Fibroblast of skin of right quadriceps (primary cell): ENCODE data around the gene TRAM2.

Experiments
- DNase-seq: peaks from one replicate; pipeline ENCODE4 v3.0.0-alpha.2; 2013

TRAM2 gene

DNA sequence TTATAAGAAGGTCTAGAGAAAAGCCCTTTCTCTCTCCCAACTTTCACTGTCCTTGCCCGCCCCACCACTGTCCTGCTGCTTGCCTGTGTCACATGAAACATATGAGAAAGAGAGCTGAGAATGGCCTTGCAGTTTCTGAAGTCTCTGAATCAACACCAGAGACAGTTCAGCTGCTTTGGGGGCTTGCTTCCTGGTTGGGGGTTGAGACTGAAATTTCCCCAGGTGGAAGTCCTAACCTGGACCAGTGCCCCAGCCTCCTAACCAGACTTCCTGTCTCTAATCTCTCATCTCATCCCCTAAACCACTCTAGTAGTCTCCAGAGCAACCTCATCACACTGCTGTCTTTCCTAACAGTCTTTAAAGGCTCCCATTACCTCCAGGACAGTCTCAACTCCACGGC lies 10.7 kb downstream of the TRAM2 start:
- no peak for DNase-seq

GRCh38 chr6:52564856-52565255 lies 12.0 kb downstream of the TRAM2 start:
- DNase-seq: no peak

- DNase-seq: no peak
Observed at GRCh38 chr6:52562911-52563310, 13.9 kb downstream of the TRAM2 start.

DNA sequence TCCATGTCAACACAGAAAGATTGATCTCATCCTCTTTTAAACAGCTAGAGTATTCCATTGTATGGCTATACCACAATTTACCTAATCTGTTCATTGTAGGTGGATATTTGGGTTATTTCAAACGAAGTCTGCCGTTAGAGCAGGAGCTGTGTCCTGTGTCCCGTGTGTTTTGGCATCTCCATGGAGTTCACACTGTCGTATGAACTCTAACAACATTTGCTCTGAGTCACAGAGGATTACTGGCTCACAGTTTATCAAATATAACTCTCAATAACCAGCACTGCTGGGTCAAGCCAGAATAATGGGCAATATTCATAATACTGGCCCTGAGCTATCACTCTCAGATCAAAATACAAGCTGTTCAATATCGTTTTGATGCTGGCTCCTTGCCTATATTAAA lies 16.4 kb downstream of the TRAM2 start:
- no peak for DNase-seq

DNA sequence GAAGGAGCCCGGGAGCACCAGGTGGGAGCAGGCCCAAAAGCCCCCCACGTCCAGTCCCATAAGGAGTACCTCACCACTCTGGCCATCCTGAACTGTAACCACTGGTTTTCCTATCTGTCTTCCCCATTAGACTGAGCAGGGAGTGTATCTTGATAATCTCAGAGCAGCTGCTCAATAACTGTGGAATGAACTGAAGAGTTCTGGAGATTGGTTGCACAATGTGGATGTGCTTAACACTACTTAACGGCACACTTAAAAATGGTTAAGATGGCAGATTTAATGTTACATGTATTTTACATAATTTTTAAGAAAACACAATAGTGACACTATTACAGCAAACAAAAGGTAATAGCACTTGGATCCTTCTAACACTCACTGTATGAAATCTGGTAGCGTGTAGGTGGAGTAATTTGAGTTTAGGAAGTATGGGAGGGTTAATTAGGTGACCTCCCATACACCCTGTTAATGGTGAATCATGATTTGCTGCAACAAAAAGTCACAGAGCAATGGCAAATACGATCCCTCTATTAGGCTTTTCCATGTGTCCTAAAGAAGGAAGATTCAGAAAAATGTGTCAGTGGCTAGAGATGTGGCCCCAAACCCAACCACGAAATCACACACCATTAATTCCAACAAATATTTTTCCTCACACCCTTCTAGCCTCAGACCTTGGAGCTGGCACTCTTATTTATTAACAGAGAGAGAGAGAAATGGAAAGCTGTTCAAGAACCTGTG lies 18.4 kb downstream of the TRAM2 start:
- DNase-seq: peak; percentile 36

GRCh38 chr6:52557389-52558265 lies 19.2 kb downstream of the TRAM2 start:
- DNase-seq: peak; percentile 34

DNA sequence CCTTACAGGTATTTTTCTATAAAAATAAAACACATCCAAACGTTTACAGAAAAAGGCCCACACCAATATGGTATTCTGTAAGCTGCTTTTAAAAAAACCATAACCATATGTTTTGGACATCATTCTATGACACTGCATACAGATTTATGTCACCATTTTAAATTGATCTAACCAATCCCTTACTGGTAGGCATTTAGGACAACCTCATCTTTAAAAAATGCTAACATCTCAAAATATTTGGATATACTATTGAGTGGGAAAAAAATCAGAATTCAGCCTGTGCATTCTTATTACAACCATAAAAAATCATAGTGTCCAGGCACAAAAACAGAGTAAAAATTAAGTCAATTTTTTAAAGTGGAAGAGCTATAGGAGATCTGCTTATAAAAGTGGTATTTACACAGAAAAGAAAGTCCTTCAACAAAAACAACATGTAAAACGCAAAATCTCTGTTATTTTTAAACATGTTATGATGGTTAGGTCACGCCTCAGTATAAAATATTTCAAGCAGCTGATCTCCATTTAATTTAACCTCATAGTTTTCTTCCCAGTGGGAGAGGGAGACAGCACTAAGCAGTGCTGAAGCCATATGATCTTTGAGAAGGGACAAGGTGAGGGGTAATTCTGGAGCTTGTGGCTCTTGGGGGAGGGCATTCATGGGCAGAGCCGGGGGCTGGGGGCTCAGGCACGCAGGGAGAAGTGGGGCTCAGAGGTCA lies 21.2 kb downstream of the TRAM2 start:
- peak; percentile 64 for DNase-seq

DNA sequence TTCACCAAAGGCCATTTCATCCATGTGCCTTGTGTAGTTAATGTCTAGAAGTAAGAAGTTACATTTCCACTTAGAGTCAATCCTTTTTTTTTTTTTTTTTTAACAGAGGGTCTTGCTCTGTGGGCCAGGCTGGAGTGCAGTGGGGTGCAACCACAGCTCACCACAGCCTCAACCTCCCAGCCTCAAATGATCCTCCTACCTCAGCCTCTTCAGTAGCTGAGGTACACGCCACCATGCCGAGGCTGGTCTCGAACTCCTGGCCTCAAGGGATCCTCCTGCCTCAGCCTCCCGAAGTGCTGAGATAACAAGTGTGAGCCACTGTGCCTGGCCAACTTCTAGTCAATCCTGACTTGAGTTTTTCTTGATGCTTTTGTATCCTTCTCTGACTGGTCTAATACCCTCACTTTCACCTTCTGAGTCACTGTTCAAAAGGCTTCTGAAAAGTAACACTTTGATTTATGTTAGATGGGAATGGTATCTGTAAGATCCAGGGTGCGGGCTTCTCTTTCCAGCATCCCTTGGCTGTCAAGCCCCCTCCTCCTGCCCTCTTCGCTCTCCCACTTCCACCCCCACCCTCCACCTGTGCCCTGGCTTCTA lies 22.1 kb downstream of the TRAM2 start:
- no peak for DNase-seq

GRCh38 chr6:52553719-52554118 lies 23.1 kb downstream of the TRAM2 start:
- no peak for DNase-seq

GRCh38 chr6:52553158-52553557 lies 23.7 kb downstream of the TRAM2 start:
- no peak for DNase-seq

GRCh38 chr6:52552278-52552643 lies 24.6 kb downstream of the TRAM2 start:
- no peak for DNase-seq

DNA sequence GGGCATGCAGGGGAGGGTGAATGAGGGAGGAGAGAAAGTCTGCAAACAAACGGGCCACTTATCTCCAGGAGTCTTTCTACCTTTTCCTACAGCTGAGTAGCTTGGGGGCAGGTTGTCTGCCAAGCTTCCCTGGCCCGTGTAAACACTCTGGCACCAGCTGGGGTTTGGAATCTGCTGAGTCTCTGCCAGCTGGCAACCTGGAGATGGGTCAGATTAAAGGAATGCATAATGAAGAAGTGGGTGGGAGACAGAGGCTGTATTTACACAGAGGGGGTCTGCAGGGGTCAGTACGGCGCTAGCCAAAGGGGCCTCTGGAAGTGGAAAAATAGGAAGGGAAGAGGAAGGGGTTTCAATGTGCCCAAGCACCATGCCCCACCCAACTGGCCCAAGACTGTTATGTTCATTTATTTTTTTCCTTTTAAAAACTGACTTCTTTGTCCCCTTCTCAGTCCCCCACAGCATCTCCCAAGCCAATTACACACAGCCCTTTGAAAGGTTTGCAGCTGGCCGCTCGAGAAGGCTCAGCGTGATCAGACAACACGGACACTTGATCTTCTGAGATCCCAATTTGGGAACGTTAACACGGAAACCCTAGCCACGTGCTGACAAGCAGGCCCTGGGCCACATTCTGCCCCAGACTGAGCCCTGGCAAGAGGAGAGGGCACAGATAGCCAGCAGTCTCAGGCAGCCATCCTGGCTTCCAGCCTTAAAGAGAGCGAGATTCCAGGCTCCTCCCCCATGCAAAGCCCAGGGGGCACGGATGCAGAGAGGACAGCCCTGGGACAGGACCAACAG lies 25.2 kb downstream of the TRAM2 start:
- DNase-seq: peak; percentile 82

DNA sequence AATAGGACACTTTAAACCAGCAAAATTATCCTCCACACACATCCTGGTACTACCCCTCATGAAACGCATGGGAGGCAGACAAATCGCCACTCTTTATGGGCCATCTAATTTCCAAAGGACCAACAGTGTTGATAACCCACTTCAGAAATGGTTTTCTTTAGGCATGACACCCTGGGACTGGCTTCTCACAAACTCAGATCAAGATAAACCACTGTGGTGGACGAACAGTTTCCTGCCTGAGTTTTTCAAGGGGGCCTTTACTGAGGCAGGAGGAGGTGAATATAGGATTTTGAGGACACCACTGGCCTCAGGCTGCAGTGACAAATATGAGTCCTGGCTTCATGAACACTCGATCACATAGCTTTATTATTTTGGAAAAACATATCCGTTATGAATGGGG lies 26.0 kb downstream of the TRAM2 start:
- no peak for DNase-seq

GRCh38 chr6:52550014-52550575 lies 26.8 kb downstream of the TRAM2 start:
- DNase-seq: peak; percentile 40

- DNase-seq: no peak
Observed at GRCh38 chr6:52549428-52549827, 27.4 kb downstream of the TRAM2 start.

- no peak for DNase-seq
Observed at GRCh38 chr6:52548999-52549398, 27.9 kb downstream of the TRAM2 start.

DNA sequence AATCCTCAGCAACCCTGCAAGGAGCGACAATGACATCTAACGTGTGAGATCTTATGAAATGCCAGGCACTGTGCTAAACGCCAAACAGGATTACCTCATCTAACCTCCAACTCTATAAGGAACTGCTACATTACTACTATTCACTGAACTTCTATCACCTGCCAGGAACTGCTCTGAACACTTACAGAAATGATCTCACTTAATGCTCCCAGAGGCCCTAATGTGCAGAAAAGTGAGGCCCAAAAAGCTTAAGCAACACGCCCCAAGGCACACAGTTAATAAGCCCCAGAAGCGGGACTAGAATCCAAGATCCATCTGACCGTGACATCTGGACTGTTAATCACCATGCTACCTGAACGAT lies 28.5 kb downstream of the TRAM2 start:
- no peak for DNase-seq

DNA sequence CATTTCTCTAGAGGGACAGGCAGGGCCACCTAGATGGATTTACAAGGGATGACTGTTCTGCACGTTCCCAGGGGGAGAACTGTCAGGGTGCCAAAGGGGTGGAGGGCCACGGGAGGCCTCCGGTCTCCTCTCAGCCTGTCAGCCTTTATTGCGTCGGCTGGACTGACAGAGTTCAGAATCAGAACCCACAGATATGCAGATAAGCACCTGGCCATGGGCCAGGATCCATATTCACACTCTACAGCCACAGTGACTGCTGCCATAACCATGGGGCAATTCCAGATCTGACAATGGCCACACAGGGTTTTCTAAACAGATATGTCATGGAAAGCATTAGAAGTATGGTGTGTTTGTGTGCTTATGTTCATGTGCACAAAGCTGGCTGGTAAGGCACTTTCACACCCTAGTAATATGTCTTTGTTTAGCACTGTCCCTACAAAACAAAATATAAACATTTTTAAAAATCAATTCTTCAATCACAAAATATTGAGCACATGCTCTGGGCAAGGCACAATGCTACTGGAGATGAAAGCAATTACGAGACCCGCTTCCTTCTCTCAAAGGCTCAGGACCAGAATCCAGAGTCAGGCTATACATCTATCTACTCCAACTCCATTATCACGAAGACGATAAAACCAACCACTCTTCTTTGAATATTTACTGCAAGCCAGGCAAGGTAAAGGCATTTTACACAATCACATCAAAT lies 29.1 kb downstream of the TRAM2 start:
- no peak for DNase-seq

DNA sequence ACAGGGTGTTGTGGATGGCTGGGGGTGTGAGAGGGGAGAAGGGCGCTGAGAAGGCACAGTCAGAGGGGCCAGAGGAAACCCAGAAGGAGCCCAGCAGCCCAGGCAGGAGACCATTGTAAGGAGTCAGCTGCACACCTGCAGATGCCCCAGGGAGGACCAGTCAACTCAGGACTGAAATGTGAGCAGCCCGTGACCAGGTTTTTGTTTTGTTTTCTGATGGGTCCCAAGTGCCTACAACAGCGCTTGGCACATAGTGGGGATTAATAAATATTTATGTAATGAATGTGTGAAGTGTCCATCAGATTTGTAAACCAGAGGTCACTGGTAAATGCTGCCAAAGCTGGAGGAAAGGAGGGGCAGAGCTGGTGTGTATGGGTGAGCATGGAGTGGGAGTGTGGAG lies 30.2 kb downstream of the TRAM2 start:
- no peak for DNase-seq

- no peak for DNase-seq
Observed at GRCh38 chr6:52546192-52546591, 30.7 kb downstream of the TRAM2 start.

GRCh38 chr6:52545406-52546119 lies 31.3 kb downstream of the TRAM2 start:
- no peak for DNase-seq
